Neural cell (in vitro differentiated cells): Measurements from ENCODE around the gene LIG3. TPM values are rescaled to one million over a fixed set of nuclear protein-coding genes. Genes with fewer than 3 reads are reported as not detected.
"Not testable (repeated sequence)": the region's sequence is repeated elsewhere in the genome, so short reads cannot be mapped to it uniquely, and the experiment has no call there.

ENCODE experiments used
- H2AFZ ChIP-seq: fragments of 200-600, 300-800 bp; sonication (generic), shearing (Covaris generic); 2 replicates; pipeline ENCODE4 v1.6.0; 2014; ENCODE audit warnings: low read depth, mild to moderate bottlenecking, antibody characterized with exemption, low read length, moderate library complexity
- H3F3A ChIP-seq: fragments of 200-600 bp; shearing (Covaris generic); 2 replicates; pipeline ENCODE4 v1.6.1; 2016; ENCODE audit warnings: mild to moderate bottlenecking, moderate library complexity, mixed read lengths, antibody characterized with exemption, low read length; ENCODE audit not compliant: insufficient read depth, poor library complexity, severe bottlenecking
- H3K27ac ChIP-seq: fragments of 200-600, 300-800 bp; sonication (generic), shearing (Covaris generic); 2 replicates; pipeline ENCODE4 v1.5.1; 2014; ENCODE audit warnings: mild to moderate bottlenecking, low read length, moderate library complexity
- H3K27me3 ChIP-seq: fragments of 300-800, 200-600 bp; sonication (generic), shearing (Covaris generic); 2 replicates; pipeline ENCODE4 v1.6.0; 2014; ENCODE audit warnings: mild to moderate bottlenecking, low read depth, low read length, moderate library complexity; ENCODE audit not compliant: insufficient read depth
- H3K36me3 ChIP-seq: fragments of 300-800, 200-600 bp; sonication (generic), shearing (Covaris generic); 2 replicates; pipeline ENCODE4 v1.5.1; 2014; ENCODE audit warnings: mild to moderate bottlenecking, antibody characterized with exemption, low read length, moderate library complexity; ENCODE audit not compliant: insufficient read depth
- H3K4me2 ChIP-seq: fragments of 300-800, 200-600 bp; sonication (generic), shearing (Covaris generic); 2 replicates; pipeline ENCODE4 v1.6.0; 2014; ENCODE audit warnings: mild to moderate bottlenecking, low read length
- H3K4me3 ChIP-seq: fragments of 300-800, 200-600 bp; sonication (generic), shearing (Covaris generic); 2 replicates; pipeline ENCODE4 v1.5.1; 2014; ENCODE audit warnings: mild to moderate bottlenecking, low read length, moderate library complexity
- H3K79me2 ChIP-seq: fragments of 200-600 bp; shearing (Covaris generic); replicated peaks from 2 replicates; pipeline ENCODE4 v1.6.0; 2014; ENCODE audit warnings: mild to moderate bottlenecking, low read length, moderate library complexity; ENCODE audit not compliant: insufficient read depth
- H3K9ac ChIP-seq: fragments of 300-800, 200-600 bp; sonication (generic), shearing (Covaris generic); 2 replicates; pipeline ENCODE4 v1.6.1; 2016; ENCODE audit warnings: mild to moderate bottlenecking, low read length, mixed read lengths
- H3K9me2 ChIP-seq: fragments of 200-600 bp; shearing (Covaris generic); 2 replicates; pipeline ENCODE4 v1.6.1; 2016; ENCODE audit warnings: mild to moderate bottlenecking, low read length, mixed read lengths; ENCODE audit not compliant: insufficient read depth
- H3K9me3 ChIP-seq: fragments of 200-600, 300-800 bp; sonication (generic), shearing (Covaris generic); 2 replicates; pipeline ENCODE4 v1.6.1; 2016; ENCODE audit warnings: mild to moderate bottlenecking, mixed run types, low read length, moderate library complexity, mixed read lengths
- H4K20me1 ChIP-seq: fragments of 200-600 bp; shearing (Covaris generic); 2 replicates; pipeline ENCODE4 v1.6.1; 2016; ENCODE audit warnings: mild to moderate bottlenecking, mixed run types; ENCODE audit not compliant: insufficient read depth
- CTCF ChIP-seq: fragments of 450-650 bp; IDR thresholded peaks from 2 replicates; pipeline ENCODE4 v1.5.1; 2014; ENCODE audit warnings: antibody characterized with exemption, mild to moderate bottlenecking, moderate library complexity; ENCODE audit not compliant: poor library complexity, severe bottlenecking
- EP300 ChIP-seq: fragments of 450-650 bp; conservative IDR thresholded peaks from 2 replicates; pipeline ENCODE4 v1.6.1; 2014; ENCODE audit warnings: antibody characterized with exemption, mild to moderate bottlenecking, moderate library complexity; ENCODE audit not compliant: poor library complexity, severe bottlenecking
- EZH2 ChIP-seq: fragments of 200-600, 300-800 bp; shearing (Covaris generic), sonication (generic); IDR thresholded peaks from 2 replicates; pipeline ENCODE4 v1.6.1; 2014; ENCODE audit warnings: antibody characterized with exemption, low read length, borderline replicate concordance, mild to moderate bottlenecking; ENCODE audit not compliant: insufficient read depth, poor library complexity, severe bottlenecking
- MXI1 ChIP-seq: fragments of 450-650 bp; conservative IDR thresholded peaks from 2 replicates; pipeline ENCODE4 v1.6.1; 2014; ENCODE audit warnings: antibody characterized with exemption, mild to moderate bottlenecking; ENCODE audit not compliant: poor library complexity, severe bottlenecking
- POLR2AphosphoS5 ChIP-seq: IDR thresholded peaks from 2 replicates; pipeline ENCODE4 v1.6.1; 2012
- RAD21 ChIP-seq: fragments of 450-650 bp; conservative IDR thresholded peaks from 2 replicates; pipeline ENCODE4 v1.6.1; 2014; ENCODE audit warnings: antibody characterized with exemption, mild to moderate bottlenecking, moderate library complexity
- REST ChIP-seq: IDR thresholded peaks from 2 replicates; pipeline ENCODE4 v1.6.1; 2012; ENCODE audit warnings: borderline replicate concordance
- SMC3 ChIP-seq: fragments of 450-650 bp; conservative IDR thresholded peaks from 2 replicates; pipeline ENCODE4 v1.6.1; 2014; ENCODE audit warnings: antibody characterized with exemption, mild to moderate bottlenecking, moderate library complexity; ENCODE audit not compliant: poor library complexity
- TAF1 ChIP-seq: IDR thresholded peaks from 2 replicates; pipeline ENCODE4 v1.6.1; 2012; ENCODE audit warnings: low read depth
- polyA plus RNA-seq: library from polyadenylated mRNA; depleted of rRNA; stranded (reverse); fragments of >200 nt; gene quantifications from 2 replicates; pipeline ENCODE4 v1.2.3, GENCODE V29; 2014

Gene LIG3
- polyA plus RNA-seq, 1 donor from 2014 or later = 21.8 TPM

GRCh38 chr17:35023538-35023937, 43.2 kb downstream of the LIG3 start:
- no peaks in the 10 kb centered on the region for H3F3A ChIP-seq
- TF ChIP-seq SMC3 (no peak), RAD21 (no peak), REST (no peak), POLR2AphosphoS5 (no peak), CTCF (no peak), TAF1 (no peak), MXI1 (no peak), EP300 (no peak), EZH2 (no peak)
- no peak overlapping the region for H3K4me3 ChIP-seq
- no peaks in the 10 kb centered on the region for H3K36me3 ChIP-seq
- no peak overlapping the region for H3K9ac ChIP-seq
- H4K20me1 ChIP-seq = no peaks in the 10 kb centered on the region
- H3K4me2 ChIP-seq = no peak overlapping the region
- no peaks in the 10 kb centered on the region for H3K27me3 ChIP-seq
- H2AFZ ChIP-seq = no peak overlapping the region
- no peak overlapping the region for H3K27ac ChIP-seq
- H3K9me3 ChIP-seq = no peaks in the 10 kb centered on the region
- H3K79me2 ChIP-seq = no peaks in the 10 kb centered on the region
- no peaks in the 10 kb centered on the region for H3K9me2 ChIP-seq

GRCh38 chr17:35025541-35025940, 45.2 kb downstream of the LIG3 start:
- H3K4me2 ChIP-seq = no peak overlapping the region
- no peaks in the 10 kb centered on the region for H3F3A ChIP-seq
- no peaks in the 10 kb centered on the region for H3K27me3 ChIP-seq
- H4K20me1 ChIP-seq = no peaks in the 10 kb centered on the region
- H3K4me3 ChIP-seq = no peak overlapping the region
- no peaks in the 10 kb centered on the region for H3K9me2 ChIP-seq
- no peak overlapping the region for H2AFZ ChIP-seq
- TF ChIP-seq EZH2 = no peak
- no peak for TF ChIP-seq EP300
- TF ChIP-seq MXI1 = no peak
- TF ChIP-seq SMC3 = no peak
- TF ChIP-seq CTCF = no peak
- TF ChIP-seq RAD21 = no peak
- no peak for TF ChIP-seq POLR2AphosphoS5
- TF ChIP-seq TAF1 = no peak
- TF ChIP-seq REST = no peak
- no peaks in the 10 kb centered on the region for H3K36me3 ChIP-seq
- no peak overlapping the region for H3K9ac ChIP-seq
- H3K27ac ChIP-seq = no peak overlapping the region
- H3K9me3 ChIP-seq = no peaks in the 10 kb centered on the region
- no peaks in the 10 kb centered on the region for H3K79me2 ChIP-seq

GRCh38 chr17:35028097-35028496, 47.8 kb downstream of the LIG3 start:
- H3K4me2 ChIP-seq, H3K36me3 ChIP-seq, H3K4me3 ChIP-seq, H3K9me2 ChIP-seq, H2AFZ ChIP-seq, H3K27ac ChIP-seq, H3K27me3 ChIP-seq, H3K79me2 ChIP-seq, H4K20me1 ChIP-seq, H3K9me3 ChIP-seq, H3F3A ChIP-seq, H3K9ac ChIP-seq: not testable (repeated sequence)
